DMS79 treated with DMSO at 0.1 percent for 48 hours (cell line): ENCODE results near the gene CKB.

Experiments used
- DNase-seq: peaks from one replicate; lab custom pipeline; 2025; lab: John Stamatoyannopoulos, UW

CKB gene

GRCh38 chr14:103522649-103523574 lies at the start of gene CKB:
Gene CKB, minus strand, starts transcription at chr14:103522830. Its CDS starts 337 bp downstream, at chr14:103522493.
- peak; percentile 83 for DNase-seq

DNA sequence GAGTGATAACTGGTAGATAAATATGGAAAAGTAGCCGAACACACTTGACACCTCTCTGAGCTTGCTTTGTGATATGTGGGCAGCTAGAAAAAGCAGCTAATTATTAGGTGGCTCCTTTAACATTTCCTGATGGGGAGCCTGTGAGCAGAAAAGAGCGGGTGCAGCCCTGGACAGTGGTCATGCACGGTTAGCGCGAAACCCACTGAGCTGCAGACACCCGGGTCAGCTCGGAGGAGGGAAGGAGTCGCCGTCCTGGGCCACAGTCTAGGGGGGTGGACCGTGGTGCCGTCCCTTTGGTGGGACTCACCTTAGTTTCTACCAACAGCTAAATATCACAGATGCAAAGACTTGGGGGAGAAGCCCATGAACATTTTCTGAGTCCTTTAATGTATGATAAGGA lies 46.8 kb upstream of the CKB start:
- no peak for DNase-seq

DNA sequence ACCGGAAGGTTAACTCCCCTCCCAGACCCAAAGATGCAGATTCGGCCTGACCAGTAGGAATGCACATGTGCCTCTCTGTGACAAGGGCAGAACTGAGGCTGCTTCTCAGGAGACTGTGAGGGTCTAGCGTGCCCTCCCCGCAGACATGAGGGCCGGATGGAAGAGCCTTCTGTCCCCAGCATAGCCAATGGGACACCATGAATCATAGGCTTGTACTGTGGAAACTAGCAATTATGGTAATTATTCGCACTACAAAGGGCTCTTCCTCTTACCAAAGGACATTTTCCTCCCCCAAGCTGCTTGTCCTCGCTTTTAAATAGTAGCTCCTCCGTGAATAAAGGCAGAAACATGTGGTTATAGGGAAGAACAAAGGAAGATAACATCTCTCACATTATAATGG lies 46.3 kb upstream of the CKB start:
- no peak for DNase-seq

DNA sequence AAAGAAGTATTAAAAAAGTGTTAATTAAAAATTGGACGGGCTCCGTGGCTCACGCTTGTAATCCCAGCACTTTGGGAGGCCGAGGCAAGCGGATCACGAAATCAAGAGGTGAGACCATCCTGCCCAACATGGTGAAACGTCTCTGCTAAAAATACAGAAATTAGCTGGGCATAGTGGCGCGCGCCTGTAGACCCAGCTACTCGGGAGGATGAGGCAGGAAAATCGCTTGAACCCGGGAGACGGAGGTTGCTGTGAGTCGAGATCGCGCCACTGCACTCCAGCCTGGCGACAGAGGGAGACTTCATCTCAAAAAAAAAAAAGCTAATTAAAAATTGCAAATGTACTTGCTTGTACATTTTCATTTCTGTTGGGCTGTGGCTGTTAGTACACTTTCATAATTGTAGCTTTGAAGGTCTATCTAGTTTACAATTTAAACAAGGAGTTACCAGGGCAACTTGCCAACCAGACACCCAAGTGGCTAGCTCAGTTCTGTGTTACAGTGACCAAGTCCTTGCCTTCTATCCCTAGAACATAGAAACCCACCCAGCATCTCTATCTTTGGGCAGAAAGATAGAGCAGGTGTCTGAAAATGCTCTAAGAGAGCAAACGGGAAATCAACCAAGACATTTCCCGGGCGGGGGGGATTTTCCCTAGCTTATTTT lies 41.3 kb upstream of the CKB start:
- peak; percentile 30 for DNase-seq

DNA sequence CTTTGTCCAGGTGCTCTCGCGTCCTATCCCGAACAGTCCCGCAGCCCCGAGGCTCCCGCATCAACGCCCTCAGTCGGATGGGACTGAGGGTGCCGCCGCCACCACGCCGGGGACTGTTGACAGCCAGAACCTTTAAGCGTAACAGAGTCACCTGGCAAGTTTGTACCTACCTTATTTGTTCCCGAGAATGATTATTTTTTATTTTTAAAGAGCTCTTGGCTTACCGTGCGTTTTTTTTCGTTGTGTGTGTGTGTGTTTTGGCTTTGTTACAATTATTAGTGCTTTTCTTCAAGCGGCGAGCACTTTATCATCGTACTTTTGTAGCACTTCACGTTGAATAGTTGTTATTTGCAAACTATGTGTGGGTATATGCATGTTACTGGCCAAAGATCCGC lies 40.6 kb upstream of the CKB start:
- no peak for DNase-seq

DNA sequence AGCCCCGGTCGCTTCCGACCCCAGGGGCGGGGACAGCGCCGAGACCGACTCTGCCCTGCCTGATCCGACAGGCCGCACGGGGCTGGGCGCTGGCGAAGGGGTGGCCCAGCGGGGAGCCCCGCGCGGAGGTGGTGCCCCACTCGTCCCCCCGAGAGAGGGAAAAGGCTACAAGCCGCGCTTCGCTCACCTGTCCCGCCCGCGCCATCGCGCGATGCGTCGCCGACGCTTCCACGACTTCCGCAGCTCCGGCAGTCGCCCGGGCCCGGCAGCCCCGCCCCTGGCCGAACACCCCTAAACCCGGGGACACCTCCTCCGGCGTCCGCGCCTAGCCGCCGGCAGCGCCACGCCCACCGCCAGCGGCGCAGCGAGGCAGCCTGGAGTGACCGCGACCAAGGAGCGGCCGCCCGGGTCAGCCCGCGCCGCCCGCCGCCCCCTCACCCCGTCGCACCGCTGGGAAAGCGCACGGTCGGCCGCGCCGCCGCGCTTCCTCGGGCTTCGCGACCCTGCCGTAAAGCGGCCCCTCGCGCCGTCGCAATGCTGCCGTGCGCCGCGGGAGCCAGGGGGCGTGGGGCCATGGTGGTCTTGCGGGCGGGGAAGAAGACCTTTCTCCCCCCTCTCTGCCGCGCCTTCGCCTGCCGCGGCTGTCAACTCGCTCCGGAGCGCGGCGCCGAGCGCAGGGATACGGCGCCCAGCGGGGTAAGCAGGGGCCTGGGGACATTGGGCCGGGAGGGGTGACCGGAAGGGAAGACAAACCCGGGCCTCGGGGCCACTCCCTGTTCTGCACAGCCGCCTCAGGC lies 40.0 kb upstream of the CKB start, which contains the start of the genes BAG5 and COA8:
TSS of gene BAG5 (minus strand) at position 229 of the 797 bp plus-strand sequence. CDS start 1,493 bp downstream, outside the sequence.
TSS of gene COA8 (plus strand) at position 532 of the 797 bp plus-strand sequence. CDS start at position 574, 42 bp downstream.
- DNase-seq, result peak; percentile 86

DNA sequence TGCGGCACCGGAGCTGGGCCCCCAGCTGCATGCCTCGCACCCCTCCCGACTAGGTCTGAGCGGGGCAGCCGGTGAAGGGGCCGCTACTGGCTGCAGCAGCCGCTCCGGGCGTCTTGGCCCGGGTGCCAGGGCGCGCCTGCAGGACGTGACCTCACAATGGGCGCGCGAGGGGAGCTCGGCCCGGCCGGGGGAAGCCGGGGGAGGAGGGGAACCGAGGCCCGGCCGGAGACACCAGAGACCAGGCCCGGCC lies 39.5 kb upstream of the CKB start:
- no peak for DNase-seq

DNA sequence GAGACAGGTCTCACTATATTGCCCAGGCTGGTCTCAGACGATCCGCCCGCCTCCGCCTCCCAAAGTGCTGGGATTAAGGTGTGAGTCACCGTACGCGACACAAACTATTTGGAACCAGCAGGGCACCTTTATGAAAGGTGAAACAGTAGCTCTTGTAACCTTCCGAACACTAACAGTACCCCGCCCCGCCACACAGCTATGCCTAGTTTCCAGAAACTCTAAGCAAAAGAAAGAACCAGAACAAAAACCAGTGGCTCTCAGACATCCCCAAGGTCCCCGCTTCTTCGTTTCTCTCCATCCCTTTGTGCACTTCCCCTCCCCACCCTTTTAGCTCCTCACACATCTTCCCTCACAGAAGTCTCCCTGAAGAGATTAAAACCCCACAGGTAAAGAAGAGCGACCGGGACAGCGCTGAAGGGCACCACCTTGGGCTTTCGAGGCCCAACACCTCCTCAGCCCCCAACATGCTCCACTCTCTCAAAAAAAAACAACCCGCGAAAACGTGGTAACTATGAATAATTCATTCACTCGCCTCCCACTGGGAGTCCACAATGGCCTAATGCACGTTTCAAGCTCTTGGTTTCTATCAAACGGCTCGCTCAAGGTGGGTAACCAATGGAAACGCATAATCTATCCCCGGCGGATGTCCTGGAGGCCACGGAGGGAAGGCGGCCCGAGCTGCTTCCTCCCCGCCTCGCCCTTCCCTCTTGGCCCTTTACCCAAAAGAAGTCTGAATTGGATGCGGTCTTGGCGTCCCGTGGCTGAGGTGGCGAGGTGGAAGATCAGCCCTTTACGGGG lies 39.0 kb upstream of the CKB start:
- DNase-seq, result peak; percentile 26

- no peak for DNase-seq
Observed at GRCh38 chr14:103560691-103561090, 38.1 kb upstream of the CKB start.

GRCh38 chr14:103559766-103560165 lies 37.1 kb upstream of the CKB start:
- DNase-seq, result no peak

DNA sequence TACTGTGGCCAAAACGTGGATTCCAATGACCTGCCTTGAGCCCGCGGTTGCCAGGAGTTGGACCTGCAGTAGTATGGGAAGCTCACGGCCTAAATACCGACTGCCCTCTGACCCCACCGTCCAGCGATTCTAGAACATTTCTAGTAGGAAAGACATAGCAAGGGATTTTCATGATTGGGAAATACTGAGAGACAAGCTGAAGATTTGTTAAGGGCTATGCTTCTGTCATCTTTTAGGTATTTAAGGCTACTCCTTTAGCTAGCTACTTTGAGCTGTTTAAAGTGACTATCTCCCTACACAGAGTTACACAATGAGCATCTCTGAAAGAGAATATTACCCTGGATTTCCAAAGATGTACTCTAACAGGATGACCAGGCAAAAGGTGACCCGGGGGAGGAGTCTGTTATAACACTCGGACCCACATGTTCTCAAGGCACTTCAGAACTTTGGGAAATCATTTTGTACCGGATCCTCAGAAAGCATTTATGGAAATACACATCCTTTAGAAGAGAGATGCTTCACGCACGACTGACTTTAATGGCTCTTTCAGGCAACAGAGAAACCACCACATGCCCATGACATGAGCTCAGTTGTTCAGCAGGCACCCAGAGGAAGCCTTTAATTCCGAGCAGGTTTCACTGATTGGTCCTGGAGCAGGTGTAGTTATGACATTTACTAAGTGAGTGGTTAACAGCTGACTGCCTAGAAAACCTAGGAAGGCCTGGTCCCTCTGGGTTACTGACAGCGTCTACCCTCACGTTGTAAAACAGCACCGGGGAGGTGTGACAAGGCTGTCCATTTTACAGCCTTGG lies 35.6 kb upstream of the CKB start:
- DNase-seq, result peak; percentile 99

DNA sequence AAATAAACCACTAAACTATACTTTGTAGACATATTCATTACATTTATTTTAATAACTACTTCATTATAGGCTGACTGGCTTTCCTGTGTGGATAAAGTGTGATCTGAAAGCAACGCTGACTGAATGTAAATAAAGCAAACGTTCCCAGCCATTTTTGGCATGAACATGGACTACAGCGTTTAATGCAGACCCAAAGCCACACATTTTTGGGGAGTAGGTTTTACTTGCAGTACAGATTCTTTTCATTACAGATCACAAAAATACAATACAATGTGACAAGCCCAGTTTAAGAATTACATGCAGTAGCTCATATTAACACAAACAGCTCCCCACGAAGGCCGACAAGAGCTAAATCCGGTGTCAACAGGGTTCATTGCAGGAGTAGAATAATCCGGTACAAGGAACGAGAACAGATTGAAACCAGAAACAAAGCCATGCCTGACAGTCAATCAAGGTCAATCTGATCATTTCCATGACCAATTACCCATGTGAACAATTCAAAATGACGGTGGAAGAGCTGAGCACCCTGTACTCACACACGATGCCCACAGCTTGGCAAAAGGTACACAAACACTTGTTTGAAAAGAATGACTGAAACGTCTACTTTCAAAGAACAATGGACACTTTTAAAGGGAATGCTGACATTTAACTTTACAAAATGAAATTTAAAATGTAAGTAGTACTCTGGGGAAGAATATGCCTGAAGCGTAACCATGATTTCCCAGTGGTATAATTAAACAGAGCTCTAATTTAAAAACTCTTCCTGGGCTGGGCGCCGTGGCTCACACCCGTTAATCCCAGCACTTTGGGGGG lies 34.5 kb upstream of the CKB start:
- no peak for DNase-seq

GRCh38 chr14:103555559-103556337 lies 33.1 kb upstream of the CKB start:
- no peak for DNase-seq

DNA sequence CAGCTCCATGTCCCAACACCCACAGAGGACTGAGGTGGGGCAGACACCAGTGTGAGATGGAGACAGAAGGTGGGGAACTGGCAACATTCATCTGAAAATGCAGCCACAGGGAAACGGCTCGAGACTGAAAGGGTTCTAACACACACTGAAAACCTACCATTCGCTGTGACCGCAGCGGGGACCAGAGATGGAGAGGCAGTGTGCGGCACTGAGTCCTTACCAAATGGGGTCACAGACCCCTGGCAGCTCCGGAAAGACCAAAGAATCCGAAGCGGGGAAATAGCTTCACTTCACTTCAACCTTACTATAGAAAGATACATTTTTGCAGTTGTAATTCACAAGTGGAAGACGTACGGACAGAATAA lies 30.2 kb upstream of the CKB start:
- no peak for DNase-seq

DNA sequence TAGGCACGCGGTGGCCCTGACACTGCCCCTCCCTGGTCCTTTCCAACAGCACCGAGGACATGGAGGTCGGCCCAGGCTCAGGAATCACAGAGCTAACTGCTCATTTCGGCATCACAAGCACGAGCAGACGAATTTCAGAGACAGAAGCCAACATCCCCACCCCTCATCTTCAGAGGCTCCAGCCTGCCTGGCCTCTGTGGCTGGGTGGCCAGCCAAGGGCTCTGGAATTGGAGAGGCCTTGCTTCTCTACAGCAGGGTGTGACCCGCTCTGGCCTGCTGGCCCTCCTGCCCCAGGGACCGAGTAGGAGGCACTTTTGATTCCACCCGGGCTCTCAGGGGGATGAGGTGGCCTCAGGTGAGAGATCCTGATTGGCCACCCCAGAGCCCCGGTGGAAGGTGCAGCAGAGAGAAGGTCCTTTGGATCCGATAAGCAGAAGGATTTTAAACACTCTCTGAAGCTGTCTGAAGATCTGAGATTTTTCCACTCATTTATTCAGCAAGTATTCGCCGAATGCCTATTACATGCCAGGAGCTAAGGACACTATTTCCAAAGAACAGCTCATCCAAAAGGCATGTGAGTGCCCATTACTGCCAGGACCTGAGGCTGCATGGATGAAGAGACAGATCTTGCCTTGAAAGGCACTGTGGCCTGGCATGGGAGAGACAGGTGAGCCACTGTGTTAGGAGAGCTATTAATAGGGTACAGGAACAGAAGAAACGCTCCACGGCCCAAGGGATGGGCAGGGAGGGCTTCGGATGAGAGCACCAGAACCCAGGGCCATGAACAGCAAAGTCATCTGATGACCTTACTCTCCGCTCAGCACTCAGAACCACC lies 29.6 kb upstream of the CKB start:
- no peak for DNase-seq

DNA sequence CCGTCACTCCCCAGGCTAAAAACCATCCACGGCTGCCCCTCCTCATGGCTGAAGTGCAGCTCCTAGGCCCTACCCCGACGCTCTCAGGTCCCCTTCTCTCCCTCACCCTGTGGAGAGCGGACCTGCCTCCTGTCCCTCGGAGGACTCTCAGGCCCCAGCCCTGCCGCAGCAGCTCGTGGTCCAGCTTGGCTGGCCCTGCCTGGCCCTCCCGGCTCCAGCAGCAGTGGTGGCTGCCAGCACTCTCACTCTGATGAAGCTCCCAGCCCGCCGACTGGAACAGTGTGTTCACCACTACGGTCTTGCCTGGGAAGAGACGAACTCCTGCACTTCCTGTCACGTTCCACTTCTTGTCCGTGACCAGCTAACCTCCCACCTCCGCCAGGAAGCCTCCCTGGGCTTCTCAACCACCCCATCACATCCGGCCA lies 28.7 kb upstream of the CKB start:
- DNase-seq, result no peak

GRCh38 chr14:103550451-103551337 lies 28.1 kb upstream of the CKB start:
- peak; percentile 65 for DNase-seq
